ENCODE measurements around the gene PRKCD. TPM values are rescaled to one million over a fixed set of nuclear protein-coding genes. Genes with fewer than 3 reads are reported as not detected.

The PRKCD gene
- polyA plus RNA-seq, 4 donors, result 17.8 to 26.4 (median 23.4) TPM

DNA sequence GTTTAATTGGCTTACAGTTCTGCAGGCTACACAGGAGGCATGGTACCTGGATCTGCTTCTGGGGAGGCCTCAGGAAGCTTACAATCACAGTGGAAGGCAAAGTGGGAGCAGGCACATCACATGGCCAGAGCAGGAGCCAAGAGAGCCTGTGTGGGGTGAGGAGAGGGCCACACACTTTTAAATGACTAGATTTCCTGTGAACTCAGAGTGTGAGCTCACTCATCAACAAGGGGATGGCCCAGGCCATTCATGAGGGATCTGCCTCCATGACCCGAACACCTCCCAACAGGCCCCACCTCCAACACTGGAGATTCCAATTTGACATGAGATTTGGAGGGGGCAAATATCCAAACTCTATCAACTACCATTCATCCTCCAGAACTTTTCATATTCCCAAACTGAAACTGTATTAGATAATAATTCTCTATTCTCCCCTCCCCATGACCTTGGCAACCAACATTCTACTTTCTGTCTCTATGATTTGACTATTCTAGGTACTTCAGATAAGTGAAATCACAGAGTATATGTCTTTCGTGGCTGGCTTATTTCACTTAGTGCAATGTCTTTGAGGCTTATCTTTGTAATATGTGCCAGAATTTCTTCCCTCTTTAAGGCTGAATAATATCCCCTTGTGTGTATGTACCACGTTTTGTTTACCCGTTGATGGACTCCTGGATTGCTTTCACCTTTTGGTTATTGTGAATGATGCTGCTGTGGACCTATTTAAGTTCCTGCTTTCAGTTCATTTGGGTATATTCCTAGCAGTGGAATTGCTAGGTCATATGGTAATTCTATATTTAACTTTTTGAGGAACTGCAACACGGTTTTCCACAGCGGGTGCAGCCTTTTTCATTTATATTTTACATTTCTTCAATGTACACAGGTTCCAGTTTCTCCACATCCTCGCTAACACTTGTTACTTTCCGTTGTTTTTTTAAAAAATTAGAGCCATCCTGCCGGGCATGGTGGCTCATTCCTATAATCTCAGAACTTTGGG lies 51.0 kb downstream of the PRKCD start:
- DNase-seq (ENCODE audit: low read depth in 4 of 4, low spot score in 2 of 4), result no peak

DNA sequence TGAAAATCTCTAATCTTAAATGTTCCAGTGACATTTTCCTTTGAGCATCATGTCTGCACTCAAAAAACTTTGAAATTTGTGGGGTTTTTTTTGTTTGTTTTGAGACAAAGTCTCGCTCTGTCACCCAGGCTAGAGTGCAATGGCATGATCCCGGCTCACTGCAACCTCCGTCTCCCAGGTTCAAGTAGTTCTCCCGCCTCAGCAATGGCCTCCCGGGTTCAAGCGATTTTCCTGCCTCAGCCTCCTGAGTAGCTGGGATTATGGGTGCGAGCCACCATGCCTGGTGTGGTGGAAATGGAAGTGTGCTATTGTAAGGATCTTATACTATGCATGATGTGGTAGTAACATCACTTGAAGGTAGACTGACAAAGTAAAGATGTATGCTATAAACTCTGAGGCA lies 52.3 kb downstream of the PRKCD start:
- DNase-seq (ENCODE audit: low read depth in 4 of 4, low spot score in 2 of 4), result no peak

DNA sequence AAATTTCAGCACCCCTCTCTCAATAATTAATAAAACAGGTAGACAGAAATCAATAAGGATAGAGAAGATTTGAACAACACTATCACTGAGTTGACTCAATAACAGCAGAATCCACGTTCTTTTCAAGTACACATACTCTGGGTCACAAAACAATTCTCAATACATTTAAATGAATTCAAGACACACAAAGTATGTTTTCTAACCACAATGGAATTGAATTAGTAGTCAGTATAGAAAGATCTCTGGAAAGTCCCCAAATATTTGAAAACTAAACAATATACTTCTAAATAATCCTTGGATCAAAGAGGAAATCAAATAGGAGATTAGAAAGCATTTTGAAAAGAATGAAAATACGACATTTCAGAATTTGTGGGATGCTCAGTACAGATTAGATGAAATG lies 54.8 kb downstream of the PRKCD start:
- no peak for DNase-seq (ENCODE audit: low read depth in 4 of 4, low spot score in 2 of 4)

DNA sequence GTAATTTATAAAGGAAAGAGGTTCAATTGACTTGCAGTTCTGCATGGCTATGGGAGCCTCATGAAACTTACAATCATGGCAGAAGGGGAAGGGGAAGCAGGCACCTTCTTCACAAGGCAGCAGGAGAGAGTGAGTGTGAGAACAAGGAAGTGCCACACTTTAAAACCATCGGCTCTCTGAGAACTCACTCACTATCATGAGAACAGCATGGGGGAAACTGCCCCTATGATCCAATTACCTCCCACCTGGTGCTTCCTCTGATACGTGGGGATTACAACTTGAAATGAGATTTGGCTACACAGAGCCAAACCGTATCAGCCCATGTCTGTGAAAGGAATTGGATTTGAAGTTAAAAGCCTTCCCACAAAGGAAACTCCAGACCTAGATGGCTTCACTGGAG lies 55.7 kb downstream of the PRKCD start:
- DNase-seq (ENCODE audit: low read depth in 4 of 4, low spot score in 2 of 4), result no peak

DNA sequence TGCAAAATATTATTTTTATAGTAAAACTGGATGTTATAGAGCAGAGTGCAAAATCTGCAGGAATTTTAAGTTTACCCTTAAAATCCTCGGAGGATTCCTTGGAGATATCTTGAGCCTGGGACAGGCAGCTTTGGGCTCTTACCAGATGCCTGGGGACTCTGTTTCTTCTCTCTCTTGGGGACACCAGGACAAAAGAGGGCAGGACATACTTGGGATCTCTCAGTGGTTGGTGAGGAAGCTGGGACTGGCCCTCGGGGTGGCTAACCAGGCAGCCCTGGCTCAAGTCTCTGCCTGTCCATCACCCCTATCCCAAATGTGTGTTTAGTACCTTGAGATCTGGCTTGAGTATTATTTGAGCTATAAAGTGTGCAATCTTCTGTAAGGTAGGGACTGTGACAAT lies 56.2 kb downstream of the PRKCD start:
- DNase-seq (ENCODE audit: low read depth in 4 of 4, low spot score in 2 of 4), result no peak

DNA sequence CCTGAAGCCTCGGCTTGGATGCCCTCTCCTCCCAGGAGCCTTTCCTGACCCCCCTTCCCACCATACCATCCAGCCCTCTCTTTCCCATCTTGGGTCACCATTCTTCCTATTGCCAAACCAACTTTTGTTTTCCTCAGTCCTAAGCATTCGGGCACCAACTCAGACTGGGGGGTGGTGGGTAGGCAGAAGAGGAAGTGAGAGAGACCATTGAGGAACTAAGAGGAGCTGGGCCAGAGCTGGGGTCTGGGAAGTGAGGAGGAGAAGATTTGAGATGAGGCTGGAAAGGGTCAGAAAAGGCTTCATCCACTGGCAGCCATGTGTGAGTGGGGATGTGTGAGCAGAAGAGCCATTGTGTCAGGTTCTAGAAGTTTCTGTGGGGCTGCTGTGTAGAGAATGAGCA lies 57.1 kb downstream of the PRKCD start:
- no peak for DNase-seq (ENCODE audit: low read depth in 4 of 4, low spot score in 2 of 4)

DNA sequence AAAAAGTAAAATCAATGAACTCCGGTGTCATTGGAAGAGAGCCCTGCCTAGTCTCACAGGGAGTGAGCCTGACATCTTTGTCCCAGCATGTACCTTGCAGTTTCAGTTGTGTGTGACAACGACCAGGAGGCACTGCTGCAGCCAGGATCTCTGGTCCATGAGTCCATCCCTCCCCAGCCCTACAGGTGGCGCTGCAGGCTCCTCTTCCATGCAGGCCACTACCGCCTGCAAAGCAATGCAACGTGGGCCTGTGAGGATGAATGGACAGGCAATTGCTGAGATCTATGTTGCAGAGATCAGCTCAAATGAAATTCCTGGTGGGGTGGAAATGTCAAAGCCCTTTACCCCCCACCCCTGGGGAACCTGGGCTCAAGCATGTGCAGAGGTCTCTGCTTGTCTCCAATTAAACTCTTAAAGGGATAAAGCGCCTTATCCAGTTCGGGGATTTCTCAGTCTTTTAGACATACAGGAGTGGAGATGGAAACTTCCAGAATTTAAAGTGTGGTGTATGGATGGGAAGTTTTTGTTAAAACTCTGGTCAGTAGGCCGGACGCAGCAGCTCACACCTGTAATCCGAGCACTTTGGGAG lies 59.0 kb downstream of the PRKCD start:
- peak in 2 of 4 donors; percentile 46 to 58 for DNase-seq (ENCODE audit: low read depth in 4 of 4, low spot score in 2 of 4)

DNA sequence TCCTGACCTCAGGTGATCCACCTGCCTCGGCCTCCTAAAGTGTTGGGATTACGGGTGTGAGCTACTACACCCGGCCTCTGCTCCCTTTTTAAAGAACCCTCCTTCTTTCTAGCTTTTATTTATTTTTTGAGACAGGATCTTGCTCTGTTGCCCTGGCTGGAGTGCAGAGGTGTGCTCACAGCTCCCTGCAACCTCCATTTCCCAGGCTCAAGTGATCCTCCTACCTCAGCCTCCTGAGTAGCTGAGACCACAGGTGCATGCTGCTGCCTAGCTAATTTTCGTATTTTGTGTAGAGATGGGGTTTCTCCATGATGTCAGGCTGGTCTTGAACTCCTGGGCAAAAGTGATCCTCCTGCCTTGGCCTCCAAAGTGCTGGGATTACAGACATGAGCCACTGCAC lies 60.3 kb downstream of the PRKCD start:
- no peak for DNase-seq (ENCODE audit: low read depth in 4 of 4, low spot score in 2 of 4)

DNA sequence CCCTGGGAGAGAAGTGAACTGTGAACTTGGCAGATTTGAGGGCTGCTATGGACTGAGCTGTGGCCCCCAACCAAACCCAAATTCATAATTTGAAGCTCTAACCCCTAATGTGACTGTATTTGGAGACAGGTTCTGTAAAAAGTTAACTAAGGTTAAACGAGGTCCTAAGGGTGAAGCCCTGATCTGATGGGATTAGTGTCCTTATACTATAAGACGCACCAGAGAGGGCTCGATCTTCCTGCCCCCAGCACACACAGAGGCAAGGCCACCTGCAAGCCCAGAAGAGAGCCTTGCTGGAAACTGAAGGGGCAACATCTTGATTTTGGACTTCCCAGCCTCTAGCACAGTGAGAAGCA lies 60.8 kb downstream of the PRKCD start:
- no peak for DNase-seq (ENCODE audit: low read depth in 4 of 4, low spot score in 2 of 4)

DNA sequence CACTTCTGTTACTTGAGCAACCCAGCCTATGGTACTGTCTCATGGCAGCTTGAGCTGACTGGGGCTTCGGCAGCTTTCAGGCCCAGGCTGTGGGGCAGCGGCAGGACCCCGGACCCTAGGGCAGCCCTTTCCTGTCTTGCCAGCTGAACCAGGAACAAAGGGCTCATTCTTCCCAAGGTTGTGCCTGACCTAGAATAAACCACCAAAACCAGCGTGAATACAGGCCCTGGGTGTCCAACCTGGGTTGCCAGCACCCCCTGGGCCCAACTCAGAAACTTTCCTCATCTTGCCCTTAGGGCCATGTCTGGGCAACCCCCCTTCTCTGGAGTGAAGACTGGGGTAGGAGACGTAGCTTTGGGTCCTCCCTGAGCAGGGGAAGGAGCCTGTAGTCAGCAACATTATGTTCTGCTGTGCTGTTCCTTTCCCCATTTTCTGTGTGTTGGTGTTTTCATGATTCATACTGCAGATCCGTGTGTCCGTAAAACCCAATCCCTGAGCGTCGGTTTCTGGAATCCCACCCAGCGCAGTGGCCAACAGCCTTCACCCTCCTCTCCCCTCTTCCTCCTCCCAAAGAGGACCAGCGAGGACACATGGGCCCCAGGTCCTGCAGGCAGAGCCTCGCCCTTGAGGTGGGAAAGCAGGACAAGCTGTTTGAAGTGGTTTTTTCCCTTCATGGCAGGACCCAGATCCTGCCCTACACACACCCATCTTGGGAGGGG lies 61.3 kb downstream of the PRKCD start:
- DNase-seq (ENCODE audit: low read depth in 4 of 4, low spot score in 2 of 4), result no peak

DNA sequence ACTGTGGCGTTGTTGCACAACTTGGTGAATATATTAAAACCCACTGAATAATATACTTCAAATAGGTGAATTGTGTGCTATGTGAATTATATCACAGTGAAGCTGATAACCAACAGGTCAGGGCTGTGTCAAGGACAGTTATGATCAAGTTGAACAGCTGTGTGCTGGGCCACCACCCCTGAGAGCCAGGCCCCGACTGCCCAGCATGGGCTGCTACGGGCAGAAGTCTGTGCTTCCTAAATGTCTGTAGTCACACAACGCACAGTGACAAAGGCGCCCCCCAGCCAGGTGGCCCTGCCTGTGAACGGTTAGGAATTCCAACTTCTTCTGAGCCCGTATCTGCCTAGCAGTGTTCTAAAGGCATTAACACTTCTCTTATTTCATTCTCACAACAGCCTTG lies 62.0 kb downstream of the PRKCD start:
- DNase-seq (ENCODE audit: low read depth in 4 of 4, low spot score in 2 of 4), result no peak

DNA sequence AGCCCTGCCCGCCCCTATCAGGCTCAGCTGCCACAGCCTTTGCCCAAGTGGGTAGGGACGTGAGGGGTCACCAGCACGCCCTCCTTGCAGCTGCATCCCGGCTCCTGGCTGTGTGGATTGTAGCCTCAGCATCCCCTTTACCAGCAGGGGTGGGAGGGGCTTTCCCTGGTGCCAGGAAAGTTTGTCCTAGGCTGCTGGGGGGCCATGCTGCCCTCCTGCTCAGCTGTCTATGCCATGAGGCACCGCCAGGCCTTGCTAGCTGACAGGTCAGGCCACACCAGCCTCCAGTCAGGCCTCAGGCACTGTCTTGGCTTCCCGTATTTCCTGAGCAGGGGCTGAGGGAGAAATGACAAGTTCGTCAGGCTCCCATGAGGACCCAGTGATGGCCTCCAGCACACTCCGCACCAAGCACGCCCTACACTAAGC lies 62.5 kb downstream of the PRKCD start:
- DNase-seq (ENCODE audit: low read depth in 4 of 4, low spot score in 2 of 4), result no peak

DNA sequence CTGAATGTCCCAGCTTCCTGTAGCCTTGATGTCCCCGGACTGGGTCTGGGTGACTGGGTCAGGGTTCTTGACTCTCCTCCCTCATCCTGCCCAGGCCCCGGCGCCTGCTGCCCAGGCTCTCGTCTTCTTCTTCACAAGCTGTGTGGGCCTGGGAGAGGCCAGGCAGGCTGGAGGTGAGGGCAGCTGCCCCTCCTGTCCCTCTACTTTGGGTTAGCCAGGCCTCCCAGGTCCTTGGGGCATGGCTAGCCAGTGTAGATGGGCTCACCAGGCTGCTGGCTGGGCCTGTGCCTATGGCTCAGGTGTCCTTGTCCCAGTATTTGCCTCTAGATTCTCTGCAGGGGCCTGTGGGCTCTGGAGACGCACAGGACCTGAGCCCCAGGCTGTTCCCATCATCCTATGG lies 63.0 kb downstream of the PRKCD start:
- DNase-seq (ENCODE audit: low read depth in 4 of 4, low spot score in 2 of 4), result no peak

DNA sequence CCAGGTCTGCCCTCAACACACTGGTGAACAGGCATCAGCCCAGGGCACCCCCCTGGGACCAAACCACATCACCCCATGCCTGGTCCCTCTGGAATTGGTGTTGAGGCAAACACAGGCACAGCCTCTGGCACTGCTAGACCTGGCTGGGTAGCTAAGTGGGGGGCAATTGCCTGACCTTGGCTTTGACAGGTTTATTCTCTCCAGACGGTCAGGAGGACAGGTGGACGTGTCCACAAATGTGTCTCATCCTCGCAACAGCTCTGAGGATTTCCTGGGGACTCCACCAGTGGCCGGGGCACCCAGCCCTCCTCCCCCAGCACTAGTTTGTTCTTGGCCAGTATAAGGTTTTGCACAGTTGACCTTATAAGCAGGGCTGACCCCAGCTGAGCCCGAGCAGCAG lies 63.5 kb downstream of the PRKCD start:
- no peak for DNase-seq (ENCODE audit: low read depth in 4 of 4, low spot score in 2 of 4)

DNA sequence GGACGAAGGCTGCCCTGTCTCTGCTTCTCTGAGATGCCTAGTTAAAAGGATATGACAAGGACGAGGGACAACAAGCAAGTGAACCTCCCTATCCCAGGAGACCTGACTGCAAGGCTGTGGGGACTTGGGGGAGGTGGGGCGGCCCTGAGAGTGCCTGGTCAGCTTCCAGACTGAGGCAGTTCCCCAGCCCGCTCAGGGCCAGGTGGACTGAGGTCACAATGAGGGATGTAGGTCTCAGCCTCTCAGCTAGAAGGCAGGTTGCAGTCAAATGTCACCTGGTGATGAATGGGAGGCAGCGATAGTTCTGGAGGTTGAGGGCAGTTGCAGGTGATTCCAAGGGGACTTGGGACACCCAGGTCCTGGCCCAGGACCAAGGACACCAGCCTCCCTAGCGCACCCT lies 64.2 kb downstream of the PRKCD start:
- no peak for DNase-seq (ENCODE audit: low read depth in 4 of 4, low spot score in 2 of 4)

DNA sequence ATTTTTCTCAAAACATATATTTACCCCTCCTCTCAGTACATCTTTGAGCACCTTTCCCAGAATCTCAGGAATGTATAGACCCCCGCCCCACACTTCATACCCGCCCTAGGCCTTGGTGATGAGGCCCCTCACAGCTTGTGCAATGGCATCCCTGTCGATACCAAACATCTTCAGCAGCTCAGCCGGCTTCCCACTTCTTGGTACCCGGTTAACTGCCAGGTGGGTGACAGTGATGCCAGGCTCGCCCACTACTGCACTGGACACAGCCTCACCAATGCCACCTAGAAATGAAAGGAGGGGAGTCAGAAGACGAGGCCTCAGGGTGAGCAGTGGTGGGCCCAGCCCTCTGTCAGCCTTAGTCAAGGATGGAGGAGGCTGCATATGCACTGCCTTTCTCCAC lies 64.6 kb downstream of the PRKCD start:
- no peak for DNase-seq (ENCODE audit: low read depth in 4 of 4, low spot score in 2 of 4)

DNA sequence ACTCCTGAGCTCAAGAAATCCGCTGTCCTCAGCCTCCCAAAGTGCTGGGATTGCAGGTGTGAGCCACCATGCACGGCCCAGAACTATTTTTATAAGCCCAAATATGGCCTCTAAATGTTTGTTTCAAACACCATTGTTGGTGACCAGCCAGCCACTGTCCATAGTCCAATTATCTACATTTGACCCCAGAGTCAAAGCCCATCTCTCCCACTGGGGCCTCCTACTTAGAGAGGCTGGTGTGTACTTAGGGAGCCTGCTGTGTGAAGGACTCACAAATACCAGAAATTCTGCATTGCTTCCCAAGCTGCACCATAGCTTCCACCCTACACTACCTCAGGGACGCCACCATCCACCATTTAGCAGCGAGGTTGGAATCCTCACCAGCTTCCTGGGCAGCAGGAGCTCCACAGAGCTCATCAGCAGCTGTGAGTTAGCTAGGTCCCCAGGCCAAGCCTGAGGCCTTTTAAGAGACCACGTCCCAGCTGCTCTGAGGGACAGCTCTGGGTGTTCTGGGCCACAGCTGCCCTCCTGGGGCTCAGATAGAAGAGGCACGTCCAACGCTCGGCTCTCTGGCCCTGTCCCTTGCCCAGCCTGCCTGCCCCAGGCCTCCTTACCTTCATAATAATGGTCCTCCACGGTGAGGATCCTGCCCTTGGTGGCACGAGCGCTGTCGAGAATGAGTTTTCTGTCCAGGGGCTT lies 65.3 kb downstream of the PRKCD start:
- DNase-seq (ENCODE audit: low read depth in 4 of 4, low spot score in 2 of 4), result no peak

DNA sequence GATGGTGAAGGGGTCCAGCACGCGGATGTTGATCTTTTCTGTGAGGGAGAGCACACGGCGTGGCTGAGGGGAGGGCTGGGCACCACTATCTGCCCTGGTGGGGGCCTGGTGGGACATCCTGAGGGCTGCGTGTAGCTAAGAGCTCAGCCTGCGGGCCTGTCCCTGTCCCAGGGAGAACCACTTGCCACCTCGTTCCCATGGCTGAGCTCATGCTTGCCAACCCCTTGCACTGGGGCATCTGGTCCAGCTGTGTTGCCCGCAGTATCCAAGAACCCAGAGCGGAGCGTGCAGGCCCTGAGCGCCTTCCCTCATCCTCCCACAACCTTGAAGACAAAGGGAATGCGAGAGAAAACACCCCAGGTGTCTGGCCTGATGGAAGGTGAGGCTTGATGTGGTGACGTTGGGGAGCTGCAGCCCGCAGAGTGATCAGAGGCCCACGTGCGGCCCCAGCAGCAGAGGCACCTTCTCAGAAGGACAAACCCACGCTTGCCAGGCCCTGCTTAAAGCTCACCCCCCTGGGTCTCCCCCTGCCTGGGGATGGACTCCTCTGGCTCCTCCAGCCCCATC lies 65.9 kb downstream of the PRKCD start:
- DNase-seq (ENCODE audit: low read depth in 4 of 4, low spot score in 2 of 4), result no peak

DNA sequence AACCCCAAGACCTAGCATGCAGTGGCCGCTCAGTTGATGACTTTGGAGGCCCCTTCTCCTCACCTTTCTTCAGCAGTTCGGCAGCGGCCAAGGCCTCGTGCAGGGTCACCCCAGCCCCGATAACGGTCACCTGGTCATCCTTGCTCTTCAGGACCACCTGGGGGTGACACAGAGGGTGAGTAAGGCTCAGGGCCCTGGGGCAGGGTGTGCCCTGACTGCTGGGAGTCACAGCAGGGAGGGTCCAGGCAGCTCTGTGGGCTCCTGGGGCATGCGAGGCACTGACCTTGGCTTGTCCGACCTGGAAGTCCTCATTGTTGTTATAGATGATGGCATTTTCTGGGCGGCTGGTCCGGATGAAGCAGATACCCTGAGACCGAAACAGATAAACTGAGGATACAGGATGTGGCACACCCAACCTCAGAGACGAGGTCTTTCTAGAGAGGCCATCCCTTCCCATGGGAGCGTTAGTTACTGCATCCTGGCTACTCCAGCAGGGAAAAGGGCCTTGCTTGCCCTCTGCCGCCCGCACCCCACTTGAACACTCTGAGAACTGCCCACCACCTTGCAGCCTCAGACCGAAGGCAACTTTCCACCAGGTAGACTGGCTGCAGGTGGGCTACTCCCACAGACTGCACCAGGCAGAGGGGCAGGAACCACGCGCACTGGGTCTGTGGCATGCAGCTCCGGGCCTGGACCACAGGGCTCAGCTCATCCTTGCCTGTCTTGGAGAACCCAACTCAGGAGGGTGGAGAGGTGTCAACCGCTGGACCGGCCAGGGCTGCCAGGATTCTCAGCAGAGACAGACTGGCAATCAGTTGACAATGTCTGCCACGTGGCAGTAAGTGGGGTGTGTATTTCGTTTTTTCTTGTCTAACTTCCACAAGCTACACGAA lies 67.2 kb downstream of the PRKCD start:
- no peak for DNase-seq (ENCODE audit: low read depth in 4 of 4, low spot score in 2 of 4)

DNA sequence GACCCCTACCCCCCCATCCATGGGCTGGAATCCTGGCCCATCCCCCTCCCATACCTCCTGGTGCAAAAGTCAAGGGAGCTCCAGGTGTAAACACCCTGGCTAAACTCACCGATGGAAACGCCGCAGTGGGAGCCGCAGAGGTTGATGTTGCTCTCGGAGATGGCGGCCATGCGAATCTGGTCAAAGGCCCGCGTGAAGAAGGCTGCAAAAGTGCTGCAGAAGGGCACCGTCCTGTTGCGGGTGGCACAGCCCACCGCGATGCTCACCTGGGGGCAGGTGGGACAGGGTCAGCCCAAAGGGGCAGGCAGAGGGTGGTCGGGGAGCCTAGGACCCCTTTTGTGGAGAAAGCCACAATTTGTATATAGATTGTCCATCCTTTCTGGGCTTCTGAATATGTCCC lies 68.2 kb downstream of the PRKCD start:
- DNase-seq (ENCODE audit: low read depth in 4 of 4, low spot score in 2 of 4), result no peak
